NCI-H128 (cell line): ENCODE results near the gene CD33.
"Not testable (repeated sequence)": the region's sequence is repeated elsewhere in the genome, so short reads cannot be mapped to it uniquely, and the experiment has no call there.

ENCODE experiments used
- DNase-seq: peaks from one replicate; lab custom pipeline; 2025; ENCODE audit not compliant: unreplicated experiment; lab: John Stamatoyannopoulos, UW

Gene CD33

GRCh38 chr19:51224898-51225393 lies at the start of gene CD33:
Gene CD33, plus strand, starts transcription at chr19:51225080. Its CDS starts 39 bp downstream, at chr19:51225119.
- not testable (repeated sequence) for DNase-seq

- no peak for DNase-seq
Measured at GRCh38 chr19:51179256-51179655, 45.6 kb upstream of the CD33 start.

GRCh38 chr19:51181377-51181912 lies 43.4 kb upstream of the CD33 start:
- no peak for DNase-seq

- DNase-seq: no peak
Measured at GRCh38 chr19:51181913-51182419, 42.9 kb upstream of the CD33 start.

- DNase-seq: no peak
Measured at GRCh38 chr19:51183629-51184028, 41.3 kb upstream of the CD33 start.

- DNase-seq: no peak
Measured at GRCh38 chr19:51185069-51185867, 39.6 kb upstream of the CD33 start.

- no peak for DNase-seq
Measured at GRCh38 chr19:51185868-51186215, 39.0 kb upstream of the CD33 start.

GRCh38 chr19:51186323-51186722 lies 38.6 kb upstream of the CD33 start:
- DNase-seq: no peak

- DNase-seq: no peak
Measured at GRCh38 chr19:51187395-51188226, 37.3 kb upstream of the CD33 start.

- no peak for DNase-seq
Measured at GRCh38 chr19:51188227-51188559, 36.7 kb upstream of the CD33 start.

- no peak for DNase-seq
Measured at GRCh38 chr19:51192689-51193088, 32.2 kb upstream of the CD33 start.

GRCh38 chr19:51194527-51195315 lies 30.2 kb upstream of the CD33 start:
- DNase-seq: no peak

- no peak for DNase-seq
Measured at GRCh38 chr19:51195316-51195586, 29.6 kb upstream of the CD33 start.

- DNase-seq: no peak
Measured at GRCh38 chr19:51195616-51196015, 29.3 kb upstream of the CD33 start.

GRCh38 chr19:51196181-51196580 lies 28.7 kb upstream of the CD33 start:
- DNase-seq: no peak

- DNase-seq: no peak
Measured at GRCh38 chr19:51198641-51199040, 26.2 kb upstream of the CD33 start.

GRCh38 chr19:51200071-51200666 lies 24.7 kb upstream of the CD33 start:
- DNase-seq: no peak

- DNase-seq: no peak
Measured at GRCh38 chr19:51201712-51202111, 23.2 kb upstream of the CD33 start.

GRCh38 chr19:51203916-51204315 lies 21.0 kb upstream of the CD33 start:
- no peak for DNase-seq

GRCh38 chr19:51204321-51204720 lies 20.6 kb upstream of the CD33 start:
- DNase-seq: no peak

- no peak for DNase-seq
Measured at GRCh38 chr19:51207747-51208146, 17.1 kb upstream of the CD33 start.
